ENCODE data around the gene HMGB3.
A peak's percentile ranks its signal among the peaks of the same experiment; 100 is the strongest.
"Not testable (repeated sequence)": the region's sequence is repeated elsewhere in the genome, so short reads cannot be mapped to it uniquely, and the experiment has no call there.

HMGB3 gene

DNA sequence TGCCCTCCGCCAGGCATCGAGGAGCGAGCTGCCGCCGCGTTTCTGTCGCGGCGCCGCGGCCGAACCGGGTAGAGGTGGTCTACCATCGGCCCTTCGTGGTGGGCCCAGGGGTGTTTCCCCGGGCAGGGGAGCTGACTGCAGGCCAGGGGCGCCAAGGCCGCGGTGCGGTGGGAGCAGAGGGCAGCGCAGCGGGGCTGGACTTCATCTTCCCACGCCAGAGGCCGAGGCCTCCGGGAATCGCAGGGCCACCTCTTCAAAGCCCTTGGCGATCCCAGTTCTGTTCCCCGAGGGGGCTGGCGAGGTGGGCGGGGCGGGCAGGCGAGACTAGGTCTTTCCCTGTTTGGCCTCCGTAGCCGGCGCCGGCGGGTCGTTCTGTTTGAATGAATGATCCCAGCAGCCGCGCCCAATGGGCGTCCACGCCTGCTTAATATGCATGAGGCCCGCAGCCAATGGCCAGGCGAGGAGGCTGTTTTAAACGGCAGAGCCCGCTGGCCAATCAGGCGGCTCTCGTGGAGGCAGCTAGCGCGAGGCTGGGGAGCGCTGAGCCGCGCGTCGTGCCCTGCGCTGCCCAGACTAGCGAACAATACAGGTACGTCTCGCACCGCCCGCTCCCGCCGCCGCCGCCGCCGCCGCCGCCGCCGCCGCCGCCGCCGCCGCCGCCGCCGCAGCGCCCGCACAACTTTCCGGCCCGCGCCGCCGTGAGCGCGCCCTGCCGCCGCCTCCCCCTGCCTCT lies at the start of gene HMGB3:
TSS of gene HMGB3 (plus strand) at position 548 of the 733 bp plus-strand sequence. CDS start 2,265 bp downstream, outside the sequence.
- DNase-seq, result peak; percentile 90 to 91

DNA sequence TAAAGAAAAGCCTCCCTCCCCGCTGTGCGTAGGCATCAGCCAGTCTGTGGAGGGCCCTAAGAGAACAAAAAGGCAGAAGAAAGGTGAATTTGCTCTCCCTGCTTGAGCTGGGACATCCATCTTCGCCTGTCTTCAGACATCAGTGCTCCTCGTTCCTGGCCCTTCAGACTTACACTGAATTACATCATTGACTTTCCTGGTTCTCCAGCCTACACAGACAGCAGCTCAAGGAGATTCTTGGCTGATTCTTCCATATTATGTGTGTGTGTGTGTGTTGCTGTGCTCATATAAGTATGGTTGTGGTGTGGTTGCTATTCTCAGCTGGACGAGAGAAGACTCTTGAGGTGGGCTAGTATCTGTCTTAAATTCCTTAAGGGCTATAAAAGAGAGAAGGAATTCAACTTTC lies 49.2 kb upstream of the HMGB3 start:
- DNase-seq, result no peak

DNA sequence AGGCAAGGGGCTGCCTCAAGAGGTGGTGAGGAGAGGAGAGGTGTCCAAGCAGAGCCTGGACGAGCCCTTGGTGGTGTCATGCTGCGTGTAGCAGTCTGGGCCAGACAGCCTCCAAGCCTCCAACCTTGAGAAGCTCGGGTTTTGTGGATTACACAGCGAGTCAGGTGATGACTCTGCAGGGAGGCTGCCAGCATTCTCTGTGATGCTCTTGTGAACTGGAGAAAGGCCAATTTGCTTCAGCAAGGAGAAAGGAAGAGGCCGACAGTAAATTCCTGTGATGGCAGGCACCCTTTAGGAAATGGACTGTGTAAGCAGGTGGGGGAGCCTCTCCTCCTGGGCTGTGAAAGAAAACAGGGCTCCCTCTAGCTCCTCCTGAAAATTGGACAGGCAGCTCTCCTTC lies 48.7 kb upstream of the HMGB3 start:
- no peak for DNase-seq

DNA sequence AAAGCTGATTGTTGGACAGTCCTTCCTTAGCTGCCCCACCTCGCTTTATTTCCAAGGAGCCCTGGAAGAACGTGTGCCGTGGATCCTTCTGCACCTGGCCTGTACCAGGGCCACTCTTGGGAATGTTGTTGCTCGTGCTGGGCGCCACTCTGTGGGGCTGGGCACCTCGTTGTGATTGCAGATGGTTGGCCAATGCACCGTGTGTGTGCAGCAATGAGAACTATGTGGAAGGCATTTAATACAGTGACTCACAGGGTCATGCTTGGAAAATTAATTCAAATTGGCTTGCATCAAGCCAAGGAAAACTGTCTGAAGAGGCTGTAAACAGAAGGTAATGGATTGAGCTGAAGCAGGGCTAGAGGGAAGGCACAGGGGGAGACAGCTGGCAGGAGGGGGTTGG lies 47.7 kb upstream of the HMGB3 start:
- no peak for DNase-seq

- no peak for DNase-seq
Measured at GRCh38 chrX:150936556-150936955, 46.6 kb upstream of the HMGB3 start.

DNA sequence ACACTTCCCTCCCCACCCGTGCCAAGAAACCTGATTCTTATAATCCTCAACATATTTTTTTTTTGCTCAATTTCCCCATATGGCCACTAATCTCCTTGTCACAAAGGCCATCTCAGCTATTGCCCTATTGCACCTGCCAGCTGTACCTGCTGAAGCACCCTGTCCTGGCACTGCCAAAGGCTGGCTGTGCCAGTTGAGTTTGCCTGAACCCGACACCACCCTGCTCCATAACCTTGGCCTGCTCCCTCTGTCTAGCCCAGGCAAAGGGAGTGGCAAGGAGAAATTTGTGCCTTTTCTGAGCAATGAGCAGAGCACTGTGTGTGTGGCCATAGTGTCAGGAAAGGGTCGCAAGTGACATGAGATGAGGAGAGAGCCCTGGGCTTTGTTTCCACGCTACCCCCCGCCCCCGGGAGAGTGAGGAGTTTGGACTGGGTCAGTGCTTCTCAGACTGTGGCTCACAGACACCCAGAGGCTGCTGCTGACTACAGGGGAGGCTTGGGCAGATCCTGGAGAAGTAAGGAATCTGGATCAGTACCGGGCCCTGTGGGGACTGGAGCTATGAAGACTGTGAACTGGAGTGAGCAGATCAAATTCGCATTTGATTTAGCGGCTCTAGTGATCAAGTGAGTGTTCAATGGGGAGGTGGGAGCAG lies 42.2 kb upstream of the HMGB3 start:
- DNase-seq, result no peak

DNA sequence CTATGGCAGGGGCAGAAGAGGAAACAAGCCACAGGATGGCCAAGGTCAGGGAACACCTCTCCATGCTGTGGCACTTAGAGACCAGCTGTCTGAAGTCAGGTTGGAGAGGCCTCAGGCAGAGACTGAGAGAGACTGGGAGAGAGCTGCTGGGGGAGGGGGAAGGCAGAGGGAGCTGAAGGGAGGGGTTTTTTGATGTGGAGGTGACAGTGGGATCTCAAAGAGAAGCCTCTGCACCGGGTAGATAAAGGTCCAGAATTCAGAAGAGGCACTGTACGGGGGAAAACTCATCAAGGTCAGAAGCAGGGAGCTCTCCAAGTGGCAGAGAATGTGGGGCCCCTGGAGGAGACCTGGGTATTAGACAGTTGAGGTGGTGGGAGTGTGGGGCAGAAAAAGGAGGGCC lies 41.6 kb upstream of the HMGB3 start:
- DNase-seq, result no peak

GRCh38 chrX:150942942-150943594 lies 40.1 kb upstream of the HMGB3 start:
- no peak for DNase-seq

GRCh38 chrX:150944233-150944632 lies 38.9 kb upstream of the HMGB3 start:
- DNase-seq, result no peak

- no peak for DNase-seq
Measured at GRCh38 chrX:150954951-150955350, 28.2 kb upstream of the HMGB3 start.

DNA sequence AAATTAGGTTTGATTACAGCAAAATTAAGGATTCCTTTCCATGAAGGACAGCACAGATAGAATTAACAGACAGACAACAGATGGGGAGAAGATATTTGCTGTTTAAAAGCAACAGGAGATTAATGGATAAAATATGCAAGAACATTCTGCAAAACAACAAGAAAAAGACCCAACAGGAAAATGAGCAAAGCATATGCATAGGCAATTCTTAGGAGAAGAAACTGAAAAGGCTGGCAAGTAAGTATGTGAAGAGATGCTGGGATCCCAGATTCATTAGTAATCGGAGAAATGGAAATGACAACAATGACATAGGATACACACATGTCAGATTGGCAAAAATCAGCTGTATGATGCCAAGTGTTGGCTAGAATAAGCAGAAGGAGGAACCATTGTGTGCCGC lies 27.5 kb upstream of the HMGB3 start:
- no peak for DNase-seq

DNA sequence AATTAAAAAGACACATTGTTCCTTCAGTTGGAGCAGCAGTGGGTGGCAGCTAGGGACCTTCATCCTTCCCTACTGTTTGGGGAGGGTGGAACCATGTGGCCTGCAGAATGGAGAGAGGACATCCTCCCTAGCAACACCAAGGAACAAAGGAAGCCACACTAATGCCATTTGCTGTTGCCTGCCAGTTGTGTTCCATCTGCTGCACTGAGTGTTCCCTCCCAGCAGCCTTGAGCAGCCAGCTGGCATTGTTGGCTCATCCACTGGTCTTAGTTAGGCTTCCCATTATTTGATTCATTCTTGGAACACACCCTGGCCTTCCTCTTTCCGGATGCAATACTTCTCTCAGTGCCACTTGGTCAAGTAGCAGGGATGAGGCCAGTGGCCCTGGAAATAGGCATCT lies 25.0 kb upstream of the HMGB3 start:
- DNase-seq, result no peak

GRCh38 chrX:150959557-150959956 lies 23.6 kb upstream of the HMGB3 start:
- no peak for DNase-seq

DNA sequence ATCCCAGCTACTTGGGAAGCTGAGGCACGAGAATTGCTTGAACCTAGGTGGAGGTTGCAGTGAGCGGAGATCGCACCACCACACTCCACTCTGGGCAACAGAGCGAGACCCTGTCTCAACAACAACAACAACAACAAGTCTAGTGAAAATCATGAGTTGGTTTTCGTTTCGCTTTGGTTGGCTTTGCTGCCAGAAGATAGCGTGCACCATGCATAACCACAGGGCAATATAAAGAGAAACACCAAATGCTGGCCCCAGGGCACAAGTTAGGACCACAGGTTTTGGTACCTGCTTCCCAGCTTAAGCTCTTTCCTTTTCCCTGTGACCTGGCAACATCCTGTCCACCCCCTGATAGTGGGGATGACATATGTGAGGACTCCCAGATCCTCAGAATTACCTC lies 21.5 kb upstream of the HMGB3 start:
- DNase-seq, result no peak

GRCh38 chrX:150964416-150964815 lies 18.7 kb upstream of the HMGB3 start:
- DNase-seq, result not testable (repeated sequence)

DNA sequence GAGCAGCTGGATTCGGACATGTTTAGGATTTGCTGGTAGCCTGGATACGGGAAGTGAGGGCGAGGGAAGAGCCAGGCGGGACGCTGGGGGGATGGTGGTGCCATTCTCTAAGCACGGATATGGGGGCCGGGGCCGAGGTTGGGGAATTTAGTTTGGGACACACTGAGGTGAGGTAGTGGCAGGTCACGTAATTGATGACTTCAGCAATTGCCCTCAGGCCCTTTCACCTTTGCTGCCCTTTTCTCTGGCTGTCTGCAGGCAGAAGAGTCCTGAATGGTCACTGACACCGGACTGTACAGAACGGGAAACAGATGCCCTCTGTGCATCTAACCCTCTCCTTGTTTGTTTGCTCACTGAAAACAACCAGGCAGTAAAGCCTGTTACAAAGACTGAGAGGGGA lies 16.9 kb upstream of the HMGB3 start:
- no peak for DNase-seq

- DNase-seq, result no peak
Measured at GRCh38 chrX:150966742-150967141, 16.4 kb upstream of the HMGB3 start.

DNA sequence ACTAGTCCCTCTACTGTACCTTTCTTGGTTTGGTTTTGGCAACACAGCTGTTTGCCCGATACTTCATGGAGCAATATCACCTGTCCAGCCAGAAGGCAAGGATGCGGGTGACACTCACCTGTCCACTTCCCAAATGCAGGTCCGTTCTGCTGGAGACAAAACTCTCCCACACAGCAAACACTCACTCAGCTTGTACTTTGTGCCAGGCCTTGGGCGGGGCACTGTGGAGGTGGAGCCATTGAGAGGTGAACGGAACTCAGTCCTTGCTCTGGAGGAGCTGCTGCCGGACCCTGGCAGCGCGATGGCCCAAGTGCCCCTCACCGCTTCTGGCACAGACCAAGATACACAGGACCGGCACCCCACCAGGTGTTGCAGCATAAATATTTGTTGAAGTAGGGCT lies 15.3 kb upstream of the HMGB3 start:
- DNase-seq, result no peak

GRCh38 chrX:150968862-150969720 lies 14.0 kb upstream of the HMGB3 start:
- DNase-seq, result no peak

- no peak for DNase-seq
Measured at GRCh38 chrX:150972450-150972849, 10.7 kb upstream of the HMGB3 start.

- no peak for DNase-seq
Measured at GRCh38 chrX:150975655-150976390, 7.3 kb upstream of the HMGB3 start.

DNA sequence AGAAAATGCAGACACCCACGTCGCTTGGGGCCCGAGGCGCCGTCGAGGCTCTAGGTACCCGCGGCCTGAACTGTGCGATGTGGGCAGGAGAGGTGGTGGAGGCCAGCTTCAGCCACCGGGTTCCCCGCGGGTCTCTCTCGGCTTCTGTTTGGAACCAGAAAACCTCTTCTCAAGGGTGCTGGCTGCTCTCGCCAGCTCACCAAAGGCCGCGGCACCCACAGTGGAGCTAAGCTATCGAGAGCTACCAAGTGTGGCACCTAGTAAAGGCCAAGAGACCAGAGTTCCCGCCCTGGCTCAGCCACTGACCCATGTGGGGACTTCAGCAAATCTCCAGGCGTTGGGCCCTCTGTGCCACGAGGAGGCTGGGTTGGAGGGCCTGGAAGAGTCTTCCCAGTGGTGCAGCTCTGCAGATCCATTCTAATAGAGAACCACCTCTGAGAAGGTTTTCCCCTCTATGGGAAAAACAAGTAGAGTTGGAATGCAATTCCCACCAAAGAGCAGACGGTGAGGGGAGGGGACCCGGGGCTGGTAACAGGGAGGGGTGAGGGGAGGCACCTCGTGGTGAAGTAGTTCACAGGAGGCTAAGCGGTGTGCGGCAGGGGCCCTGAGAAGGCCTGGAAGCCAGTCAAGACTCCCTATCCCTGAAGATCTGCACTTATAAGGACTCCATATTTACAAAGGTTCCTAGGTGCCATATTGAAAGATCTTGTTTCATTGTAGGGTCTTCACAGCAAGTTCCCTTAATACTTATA lies 5.5 kb upstream of the HMGB3 start:
- DNase-seq, result no peak
